ENCODE measurements around the gene SGTA.

Gene SGTA

DNA sequence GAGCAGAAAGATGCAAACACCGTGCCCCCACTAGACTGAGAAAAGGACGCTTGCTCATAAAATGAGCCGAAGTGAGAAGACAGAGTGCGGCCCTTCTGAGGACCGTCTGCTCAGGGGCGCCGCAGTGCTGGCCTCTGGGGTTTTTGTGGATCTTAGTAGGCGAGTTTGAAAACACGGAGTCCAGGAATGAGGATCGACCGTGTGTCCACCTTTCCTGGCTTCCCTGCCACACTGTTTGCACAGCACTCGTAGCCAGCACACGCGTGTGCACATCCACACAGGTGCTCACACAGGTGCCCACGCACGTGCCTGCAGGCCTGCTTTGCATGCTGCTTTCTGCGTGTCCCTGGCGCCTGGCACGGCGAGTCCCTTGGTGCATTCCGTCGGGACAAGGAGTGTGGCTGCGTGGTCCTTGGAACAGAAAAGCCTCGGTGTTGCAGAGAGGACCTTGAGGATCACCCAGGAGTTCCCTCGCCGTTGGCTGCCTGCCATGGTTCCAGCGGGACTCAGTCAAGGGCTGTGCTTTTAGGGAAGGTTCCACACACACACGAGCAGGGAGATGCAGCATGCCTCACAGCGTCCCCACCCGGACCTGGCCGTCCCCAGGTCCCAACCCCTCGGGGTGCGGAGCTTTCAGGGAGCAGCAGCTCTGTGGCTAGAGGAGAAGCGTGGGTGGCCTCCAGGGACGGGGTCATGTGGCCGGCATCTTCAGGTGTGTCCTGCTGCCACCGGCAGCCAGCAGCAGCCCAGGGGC is 26.5 kb upstream of the SGTA start:
- no peak for DNase-seq (ENCODE audit: low spot score)

DNA sequence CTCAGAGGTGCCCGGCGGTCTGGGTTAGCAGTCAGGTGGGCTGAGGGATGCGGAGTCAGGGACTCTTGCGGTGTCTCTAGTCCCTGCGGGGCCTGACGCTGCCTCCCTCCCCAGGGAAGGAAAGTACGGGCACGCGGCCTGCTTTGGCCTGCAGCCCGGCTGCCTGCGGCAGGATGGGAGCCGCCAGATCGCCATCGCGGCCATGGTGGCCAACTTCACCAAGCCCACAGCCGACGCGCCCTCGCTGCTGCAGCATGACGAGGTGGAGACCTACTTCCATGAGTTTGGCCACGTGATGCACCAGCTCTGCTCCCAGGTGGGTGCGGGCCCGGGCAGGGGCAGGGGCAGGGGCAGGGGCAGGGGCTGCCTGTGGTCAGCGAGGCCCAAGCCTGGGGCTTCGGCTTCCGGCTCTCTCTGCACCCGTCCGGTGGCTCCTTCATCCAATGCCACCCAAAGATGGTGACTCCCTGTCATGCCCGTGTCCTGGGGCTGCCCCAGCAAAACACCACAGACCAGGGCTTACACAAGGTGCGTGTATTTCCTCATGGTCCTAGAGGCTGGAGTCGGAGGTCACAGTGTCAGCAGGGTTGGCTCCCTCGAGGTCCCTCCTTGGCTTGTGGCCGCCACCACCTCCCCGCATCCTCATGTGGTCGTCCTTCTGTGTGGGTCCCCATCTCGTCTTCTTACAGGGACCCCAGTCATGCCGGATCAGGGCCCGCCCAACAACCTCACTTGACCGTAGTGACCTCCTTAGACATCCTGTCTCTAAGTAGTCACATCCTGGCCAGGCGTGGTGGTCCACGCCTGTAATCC is 25.3 kb upstream of the SGTA start:
- no peak for DNase-seq (ENCODE audit: low spot score)

DNA sequence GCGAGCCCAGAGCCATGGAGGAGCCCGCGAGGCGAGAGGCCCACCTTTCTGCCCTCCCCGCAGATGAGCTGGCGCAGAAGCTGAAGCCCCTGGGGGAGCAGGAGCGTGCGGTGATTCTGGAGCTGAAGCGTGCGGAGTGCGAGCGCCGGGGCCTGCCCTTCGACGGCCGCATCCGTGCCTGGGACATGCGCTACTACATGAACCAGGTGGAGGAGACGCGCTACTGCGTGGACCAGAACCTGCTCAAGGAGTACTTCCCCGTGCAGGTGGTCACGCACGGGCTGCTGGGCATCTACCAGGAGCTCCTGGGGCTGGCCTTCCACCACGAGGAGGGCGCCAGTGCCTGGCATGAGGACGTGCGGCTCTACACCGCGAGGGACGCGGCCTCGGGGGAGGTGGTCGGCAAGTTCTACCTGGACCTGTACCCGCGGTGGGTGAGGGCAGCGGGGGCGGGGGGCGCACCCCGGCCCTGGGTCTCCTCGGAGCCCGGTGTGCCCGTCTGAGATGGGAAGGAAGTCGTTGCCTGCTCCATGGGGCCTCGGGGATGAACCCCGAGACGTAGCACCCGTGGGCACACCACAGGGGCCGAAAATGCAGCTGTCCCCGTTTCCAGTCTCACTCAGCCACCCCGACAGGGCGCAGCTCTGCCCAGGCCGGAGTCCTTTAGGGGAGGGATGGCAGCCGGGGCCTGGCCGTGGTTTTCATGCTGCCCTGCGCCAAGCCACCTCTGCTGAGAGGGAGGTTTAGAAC is 24.5 kb upstream of the SGTA start:
- DNase-seq (ENCODE audit: low spot score): no peak

DNA sequence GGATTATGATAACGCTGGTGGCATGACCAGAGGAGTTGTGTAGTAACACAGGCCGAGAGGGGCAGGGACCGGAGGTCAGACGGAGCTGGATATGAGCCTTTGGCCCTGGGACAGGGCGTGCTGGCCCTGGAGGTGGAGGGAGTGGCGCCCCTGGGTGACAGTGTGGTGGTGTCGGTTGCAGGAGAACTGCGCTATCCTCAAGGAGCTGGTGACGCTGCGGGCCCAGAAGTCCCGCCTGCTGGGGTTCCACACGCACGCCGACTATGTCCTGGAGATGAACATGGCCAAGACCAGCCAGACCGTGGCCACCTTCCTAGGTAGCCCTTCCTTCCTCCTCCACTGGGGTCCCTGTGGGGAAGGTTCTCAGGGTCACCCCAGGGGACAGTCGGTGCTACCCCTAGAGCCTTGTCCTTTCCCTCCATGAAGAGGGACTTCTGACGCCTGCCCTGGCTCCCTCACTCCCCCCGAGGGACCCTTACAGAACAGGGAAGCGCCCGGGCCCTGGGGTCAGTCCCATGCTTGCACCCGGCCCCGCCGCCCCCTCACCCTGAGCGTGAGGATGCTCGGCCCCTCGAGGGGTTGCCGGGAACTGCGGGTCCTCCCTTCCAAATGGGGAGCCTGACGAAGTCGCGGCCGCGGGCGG is 23.8 kb upstream of the SGTA start:
- DNase-seq (ENCODE audit: low spot score): no peak

DNA sequence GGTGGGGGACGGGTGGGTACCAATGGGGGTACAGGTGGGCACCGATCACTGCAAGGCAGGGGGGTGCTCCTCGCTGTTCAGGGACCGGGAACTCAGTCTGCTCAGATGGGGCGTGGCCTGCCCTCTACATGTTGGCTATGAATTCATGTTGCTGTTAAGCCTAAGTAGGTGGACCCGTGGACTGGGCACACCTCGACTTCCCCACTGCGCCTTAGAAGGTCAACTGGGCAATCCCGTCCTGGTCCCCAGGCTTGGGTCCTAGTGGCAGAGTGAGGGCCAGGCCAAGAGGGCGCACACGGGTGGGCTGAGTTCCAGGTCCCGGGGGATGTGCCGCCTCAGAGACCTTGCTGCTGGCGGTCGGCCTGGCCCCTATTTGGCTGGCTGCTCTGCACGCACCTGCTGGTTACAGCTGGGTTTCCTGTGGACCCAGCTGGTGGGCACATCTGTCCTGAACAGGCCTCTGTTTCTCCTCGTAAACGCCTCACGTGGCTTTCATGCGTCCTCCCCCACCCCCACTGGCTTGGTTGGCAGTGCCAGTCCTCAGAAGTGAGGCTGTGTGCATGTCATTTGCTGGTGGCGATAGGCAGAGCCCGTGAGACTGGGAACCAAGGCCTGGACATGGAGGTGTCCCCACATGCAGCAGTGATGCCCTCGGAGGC is 23.0 kb upstream of the SGTA start:
- no peak for DNase-seq (ENCODE audit: low spot score)

DNA sequence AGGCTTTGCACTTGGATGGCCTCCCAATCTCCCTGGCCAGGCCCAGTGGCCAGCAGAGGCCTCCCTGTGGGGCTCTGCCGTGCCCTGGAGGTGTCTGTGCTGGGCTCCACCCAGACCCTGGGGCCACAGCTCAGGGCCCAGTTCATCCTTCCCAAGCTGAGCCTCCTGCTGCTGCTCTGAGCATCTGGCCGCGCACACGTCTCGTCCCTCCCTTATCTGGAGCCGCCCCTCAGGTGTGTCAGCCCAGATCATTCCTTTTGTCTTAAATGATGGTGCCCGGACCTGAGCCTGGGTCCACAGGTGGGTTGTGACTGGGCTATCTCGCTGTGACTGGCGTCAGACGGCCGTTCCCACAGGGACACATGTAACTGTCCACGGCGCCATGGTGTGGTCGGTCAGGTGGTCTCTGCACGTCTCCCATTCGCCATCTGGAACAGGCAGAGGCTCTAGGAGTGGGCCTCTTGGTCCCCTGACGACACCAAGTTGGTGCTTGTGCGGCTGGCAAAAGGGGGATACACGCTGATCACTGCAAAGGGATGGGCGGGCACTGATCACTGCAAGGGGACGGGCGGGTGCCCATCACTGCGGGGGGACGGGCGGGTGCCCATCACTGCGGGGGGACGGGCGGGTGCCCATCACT is 22.3 kb upstream of the SGTA start:
- no peak for DNase-seq (ENCODE audit: low spot score)

DNA sequence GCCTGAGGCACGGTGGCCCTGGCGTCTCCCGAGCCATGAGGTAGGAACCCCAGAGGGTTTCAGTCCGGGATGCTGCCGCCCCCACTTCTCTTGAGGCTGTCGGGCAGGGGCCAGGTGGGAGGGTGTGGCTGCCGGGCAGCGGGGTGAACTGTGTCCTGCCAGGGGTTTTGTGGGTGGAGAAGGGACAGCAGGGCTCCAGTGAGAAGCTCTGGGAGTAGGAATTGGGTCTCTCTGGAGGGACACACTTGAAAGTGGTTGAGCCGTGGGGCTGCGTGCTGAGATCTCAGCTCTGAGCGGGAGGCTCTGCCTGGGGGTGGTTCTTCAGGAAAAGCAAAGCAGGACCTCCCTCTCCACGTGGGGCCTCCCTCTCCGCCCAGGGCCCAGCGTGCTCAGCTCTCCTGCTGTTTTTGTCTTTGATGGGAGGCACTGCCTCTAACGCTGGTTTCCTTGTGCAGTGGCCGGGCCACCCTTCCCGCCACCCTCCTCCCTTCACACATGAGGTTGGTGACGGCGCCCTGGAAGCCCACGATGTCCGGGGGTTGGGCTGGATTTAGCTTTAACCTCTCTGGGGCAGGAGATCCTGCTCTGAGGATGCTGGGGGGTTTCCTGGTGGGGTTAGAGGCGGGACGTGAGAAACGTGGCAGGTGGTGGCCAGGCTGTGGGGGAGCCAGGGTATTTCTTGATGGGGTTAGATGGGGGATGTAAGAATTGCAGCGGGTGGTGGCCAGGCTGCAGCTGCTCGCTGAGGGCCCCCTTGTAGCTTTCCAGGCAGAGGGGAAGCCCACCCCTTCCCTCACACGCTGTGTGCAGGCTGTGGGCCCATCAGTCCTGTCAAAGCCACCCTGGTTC is 21.3 kb upstream of the SGTA start:
- DNase-seq (ENCODE audit: low spot score): no peak

DNA sequence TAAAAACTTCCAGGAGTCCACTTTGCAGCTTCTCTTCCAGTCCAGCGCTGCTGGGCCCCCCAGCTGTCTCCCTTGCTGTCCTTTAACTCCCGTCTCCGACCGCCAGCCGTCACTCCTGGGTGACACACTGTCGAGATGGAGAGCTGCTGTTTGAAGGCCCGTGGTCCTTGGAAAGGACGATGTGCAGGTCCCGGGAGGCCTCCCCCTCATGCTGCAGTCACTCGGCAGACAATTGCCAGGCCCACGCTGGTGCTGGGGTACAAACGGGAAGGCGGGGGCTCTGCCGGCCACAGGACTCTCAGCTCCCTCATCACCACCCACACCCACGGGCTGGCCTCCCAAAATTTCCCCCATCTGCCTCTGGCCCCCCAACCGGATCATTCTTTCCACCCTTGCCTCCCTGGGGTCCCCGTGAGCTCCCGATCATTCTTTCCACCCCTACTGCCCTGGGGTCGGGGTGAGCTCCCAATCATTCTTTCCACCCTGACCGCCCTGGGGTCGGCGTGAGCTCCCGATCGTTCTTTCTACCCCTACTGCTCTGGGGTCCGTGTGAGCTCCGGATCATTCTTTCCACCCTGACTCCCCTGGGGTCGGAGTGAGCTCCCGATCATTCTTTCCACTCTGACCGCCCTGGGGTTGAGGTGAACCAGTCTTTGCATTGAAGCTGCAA is 20.5 kb upstream of the SGTA start:
- DNase-seq (ENCODE audit: low spot score): no peak

DNA sequence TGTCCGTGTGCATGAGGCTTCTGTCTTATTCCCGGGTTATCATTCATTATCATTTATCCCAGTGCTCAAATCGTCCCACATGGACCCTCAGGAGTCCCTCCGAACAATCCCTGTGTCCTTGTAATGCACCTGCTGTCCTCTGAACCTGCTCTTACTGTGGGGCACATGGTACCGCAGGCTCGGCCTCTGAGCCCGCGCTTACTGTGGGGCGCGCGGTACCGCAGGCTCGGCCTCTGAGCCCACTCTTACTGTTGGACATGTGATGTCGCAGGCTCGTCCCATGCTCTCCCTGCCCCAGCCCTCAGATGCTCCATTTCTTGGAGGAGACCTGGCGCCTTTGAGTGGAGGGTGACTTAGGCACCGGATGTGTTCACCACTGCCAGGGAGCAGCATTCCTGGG is 19.8 kb upstream of the SGTA start:
- no peak for DNase-seq (ENCODE audit: low spot score)

DNA sequence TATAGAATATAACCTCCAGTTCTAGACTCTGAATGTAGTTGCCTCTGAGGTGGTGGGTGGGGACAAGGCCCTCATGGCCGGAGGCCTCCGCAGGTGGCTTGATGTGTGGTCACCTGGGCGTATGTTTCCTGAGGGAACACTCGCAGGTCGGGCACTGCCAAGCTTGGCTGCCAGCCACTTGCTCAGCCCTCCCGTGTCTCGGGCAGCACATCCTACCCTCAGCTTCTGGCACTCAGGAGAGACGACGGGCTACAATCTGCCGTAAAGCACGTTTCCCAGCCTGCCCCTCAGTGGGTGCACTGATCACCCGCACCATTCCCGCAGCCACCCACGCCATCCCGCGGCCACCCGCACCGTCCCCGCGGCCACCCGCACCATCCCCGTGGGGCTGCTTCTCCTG is 17.4 kb upstream of the SGTA start:
- no peak for DNase-seq (ENCODE audit: low spot score)

DNA sequence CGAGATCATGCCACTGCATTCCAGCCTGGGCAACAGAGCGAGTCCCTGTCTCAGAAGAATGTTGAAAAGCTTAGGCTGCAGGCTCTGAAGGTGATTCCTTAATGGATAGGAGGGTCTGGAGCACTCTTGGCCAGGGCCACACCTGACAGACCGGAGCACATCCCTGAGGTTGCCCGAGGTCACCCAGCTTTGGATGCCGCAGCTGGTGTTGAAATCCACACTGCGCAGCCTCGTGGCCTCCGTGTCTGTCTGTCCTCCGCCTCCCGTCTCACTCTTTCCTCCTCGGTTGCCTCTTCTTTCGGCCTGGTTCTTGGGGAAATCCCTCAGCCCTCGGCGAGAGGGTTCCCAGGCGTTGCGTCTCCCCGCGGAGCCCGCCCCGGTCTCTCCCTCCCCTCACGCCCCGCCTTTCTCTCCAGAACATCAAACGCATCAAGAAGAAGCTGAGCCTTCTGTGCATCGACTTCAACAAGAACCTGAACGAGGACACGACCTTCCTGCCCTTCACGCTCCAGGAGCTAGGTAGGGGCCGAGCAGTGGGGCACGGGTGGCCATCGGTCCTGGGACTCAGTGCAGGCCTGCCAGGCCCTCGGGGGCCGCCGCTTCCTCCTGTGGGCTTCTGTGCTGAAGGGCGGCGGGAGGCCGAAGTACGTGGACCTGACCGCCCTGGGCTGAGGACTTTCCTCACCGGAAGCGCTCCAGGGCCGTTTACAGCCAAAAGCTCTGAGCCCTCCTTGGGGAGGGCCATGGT is 16.4 kb upstream of the SGTA start:
- no peak for DNase-seq (ENCODE audit: low spot score)

DNA sequence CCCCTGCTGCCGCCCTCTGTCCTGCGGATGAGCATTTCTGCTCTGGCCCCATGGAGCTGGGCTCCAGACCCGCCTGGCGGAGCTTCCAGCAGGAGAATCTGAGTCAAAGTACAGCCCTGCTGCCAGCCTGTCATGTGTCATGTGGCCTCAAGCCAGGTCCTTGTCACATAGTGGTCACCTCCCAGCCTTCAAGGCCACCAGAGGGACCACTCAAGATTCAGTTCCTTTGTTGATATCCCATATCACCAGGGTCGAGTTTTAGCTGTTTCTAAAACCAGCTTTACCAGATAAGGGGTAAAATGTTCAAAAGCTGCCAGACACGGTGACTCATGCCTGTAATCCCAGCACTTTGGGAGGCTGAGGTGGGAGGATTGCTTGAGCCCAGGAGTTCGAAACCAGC is 15.7 kb upstream of the SGTA start:
- peak; percentile 5 for DNase-seq (ENCODE audit: low spot score)

DNA sequence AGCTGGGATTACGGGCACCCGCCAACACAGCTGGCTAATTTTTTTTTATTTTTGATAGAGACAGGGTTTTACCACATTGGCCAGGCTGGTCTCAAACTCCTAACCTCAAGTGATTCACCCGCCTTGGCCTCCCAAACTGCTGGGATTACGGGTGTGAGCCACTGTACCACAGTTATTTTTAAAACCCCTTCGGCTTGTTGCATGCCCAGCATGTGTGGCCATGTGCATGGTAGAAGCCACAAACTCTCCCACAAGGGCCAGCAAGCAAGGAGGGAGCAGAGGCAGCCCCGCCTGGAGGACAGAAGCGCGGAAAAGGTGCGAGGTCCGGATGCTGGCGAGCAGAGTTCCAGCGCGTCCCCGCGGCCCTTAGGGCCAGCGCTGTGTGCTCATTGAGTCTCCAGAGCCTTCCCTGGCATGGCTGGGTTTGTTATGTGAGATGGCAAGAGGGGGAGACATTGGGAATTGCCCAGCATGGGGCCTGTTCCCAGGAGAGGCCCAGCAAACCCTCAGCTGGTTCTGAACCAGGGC is 15.1 kb upstream of the SGTA start:
- DNase-seq (ENCODE audit: low spot score): no peak

DNA sequence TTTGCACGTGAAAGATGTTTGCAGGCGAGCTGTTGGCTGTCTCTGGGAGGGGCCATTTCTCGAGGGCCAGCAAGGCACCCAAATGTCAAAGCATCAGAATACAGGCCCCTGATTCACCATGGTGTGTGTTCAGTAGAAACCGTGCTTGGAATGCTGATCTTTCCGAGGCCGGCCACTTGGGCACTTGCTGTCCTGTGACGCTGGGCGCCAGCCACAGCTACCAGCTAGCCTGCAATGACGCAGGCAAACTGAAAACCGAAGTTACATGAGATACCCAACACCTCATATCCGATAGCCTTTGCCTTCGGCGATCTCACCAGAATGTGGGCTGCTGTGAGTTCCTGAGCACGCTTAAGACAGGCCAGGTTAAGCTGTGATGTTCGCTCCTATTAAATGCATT is 14.2 kb upstream of the SGTA start:
- no peak for DNase-seq (ENCODE audit: low spot score)

DNA sequence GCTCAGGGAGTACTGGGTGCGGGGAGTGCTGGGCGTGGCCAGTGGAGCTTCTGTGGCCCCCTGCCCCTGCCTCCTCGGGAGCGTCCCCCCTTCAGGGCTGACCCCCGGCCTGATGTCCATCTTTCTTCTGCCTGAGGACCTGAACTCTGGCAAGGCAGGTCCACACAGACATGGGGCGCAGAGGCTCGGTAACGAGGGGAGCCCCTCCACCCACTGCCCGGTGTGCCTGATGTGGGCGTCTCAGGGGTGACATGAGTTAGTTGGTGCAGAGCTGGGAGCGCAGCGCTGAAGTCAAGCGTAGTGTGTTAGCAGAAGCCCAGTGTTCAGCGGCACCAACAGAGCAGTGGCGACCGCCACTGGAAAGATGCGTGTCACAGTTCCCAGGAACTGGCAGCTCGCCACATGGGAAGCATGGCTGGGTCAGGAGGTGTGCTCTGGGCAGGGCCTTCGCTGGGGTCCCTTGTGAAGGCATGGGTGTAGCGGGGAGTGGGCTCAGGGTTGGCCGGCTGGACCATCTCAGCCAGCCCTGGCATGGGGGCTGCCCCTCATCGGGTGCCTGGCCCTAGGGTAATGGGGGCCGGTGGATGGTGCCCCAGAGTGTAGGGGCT is 13.7 kb upstream of the SGTA start:
- no peak for DNase-seq (ENCODE audit: low spot score)

DNA sequence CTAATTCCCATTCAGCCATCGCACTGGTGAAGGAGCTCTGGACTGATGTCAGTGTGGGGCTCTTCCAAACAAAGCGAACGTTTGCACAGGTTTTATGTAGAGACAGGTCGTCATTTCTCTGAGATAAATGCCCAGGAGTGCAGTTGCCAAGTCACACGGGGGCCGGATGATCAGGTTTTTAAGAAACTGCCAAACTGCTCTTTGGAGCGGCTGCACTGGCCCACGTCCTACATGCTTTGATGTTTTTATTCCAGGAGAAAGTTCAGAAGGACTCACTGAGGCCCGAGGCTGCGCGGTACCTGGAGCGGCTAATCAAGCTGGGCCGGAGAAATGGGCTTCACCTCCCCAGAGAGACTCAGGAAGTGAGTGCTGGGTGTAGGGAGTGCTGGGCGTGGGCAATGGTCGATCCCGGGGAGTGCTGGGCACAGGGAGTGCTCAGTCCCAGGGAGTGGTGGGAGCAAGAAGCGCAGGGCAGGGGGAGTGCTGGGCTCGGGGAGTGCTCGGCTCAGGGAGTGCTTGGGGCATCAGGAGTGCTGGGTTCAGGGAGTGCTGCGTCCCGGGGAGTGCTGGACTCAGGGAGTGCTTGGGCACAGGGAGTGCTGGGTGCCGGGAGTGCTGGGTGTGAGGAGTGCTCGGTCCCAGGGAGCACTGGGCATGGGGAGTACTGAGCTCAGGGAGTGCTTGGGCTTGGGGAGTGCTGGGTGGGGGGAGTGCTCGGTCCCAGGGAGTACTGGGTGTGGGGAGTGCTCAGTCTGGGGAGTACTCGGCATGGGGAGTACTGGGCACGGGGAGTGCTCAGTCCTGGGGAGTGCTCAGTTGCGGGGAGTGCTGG is 13.0 kb upstream of the SGTA start:
- DNase-seq (ENCODE audit: low spot score): no peak

DNA sequence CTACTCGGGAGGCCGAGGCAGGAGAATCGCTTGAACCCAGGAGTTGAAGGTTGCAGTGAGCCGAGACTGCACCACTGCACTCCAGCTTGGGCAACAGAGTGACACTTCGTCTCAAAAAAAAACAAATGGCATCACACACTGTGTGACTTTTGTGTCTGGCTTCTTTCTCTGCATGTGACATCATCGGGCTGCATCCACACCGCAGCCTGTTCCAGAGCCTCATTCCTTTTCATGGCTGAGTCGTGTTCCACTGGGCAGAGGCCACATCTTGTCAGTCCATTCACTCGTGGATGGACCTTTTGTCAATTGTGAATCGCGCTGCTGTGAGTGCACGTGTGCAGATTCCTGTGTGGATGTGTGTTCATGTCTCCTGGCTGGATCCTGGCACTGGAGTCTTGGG is 10.5 kb upstream of the SGTA start:
- DNase-seq (ENCODE audit: low spot score): no peak

DNA sequence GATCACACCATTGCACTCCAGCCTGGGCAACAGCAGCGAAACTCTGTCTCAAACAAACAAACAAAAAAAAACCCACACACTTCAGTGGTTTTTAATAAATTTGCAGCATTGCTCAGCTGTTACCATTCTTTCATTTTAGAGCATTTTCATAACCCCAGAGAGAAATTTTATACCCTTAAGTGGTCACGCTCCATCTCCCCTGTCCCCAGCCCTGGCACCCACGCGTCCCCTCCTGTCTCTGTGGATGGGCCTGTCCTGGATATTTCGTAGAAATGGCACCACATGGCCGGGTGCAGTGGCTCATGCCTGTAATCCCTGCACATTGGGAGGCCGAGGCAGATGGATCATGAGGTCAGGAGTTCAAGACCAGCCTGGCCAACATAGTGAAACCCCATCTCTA is 10.1 kb upstream of the SGTA start:
- no peak for DNase-seq (ENCODE audit: low spot score)

All from kidney tubule cell (primary cell).